Measurements from ENCODE around the gene G3BP2. TPM values are rescaled to one million over a fixed set of nuclear protein-coding genes. Genes with fewer than 3 reads are reported as not detected.

G3BP2 gene
- total and polyA plus RNA-seq, 10 of the 15 experiments (the other 5 are each of a cell fraction or from before 2014, with no cell fraction given) = 22.2 to 176 (median 102) TPM

- TF ChIP-seq MEF2B (IDR thresholded peaks at IDR 0.05; ENCODE audit: partially characterized antibody, poor library complexity, severe bottlenecking) (no peak), E4F1 (IDR thresholded peaks at IDR 0.05; ENCODE audit: borderline replicate concordance, partially characterized antibody) (no peak), CHD2 (IDR thresholded peaks at IDR 0.05; ENCODE audit: borderline replicate concordance, low read depth, low read length) (peak; percentile 79; the same call in 1 of the 2 replicates), ETV6 (conservative IDR thresholded peaks at IDR 0.05 in 1 of 2, IDR thresholded peaks at IDR 0.05 in 1 of 2; ENCODE audit: borderline replicate concordance in 1 of 2, low read depth in 1 of 2) (no peak), LARP7 (IDR thresholded peaks at IDR 0.05) (no peak; the same call in 1 of the 2 replicates), SMAD5 (IDR thresholded peaks at IDR 0.05; ENCODE audit: low read depth) (no peak), CREM (IDR thresholded peaks at IDR 0.05; ENCODE audit: low read depth) (0 out of 2 replicates have a peak, but pooled peaks have one; percentile 29), RB1 (IDR thresholded peaks at IDR 0.05; ENCODE audit: borderline replicate concordance) (no peak), RAD21 (IDR thresholded peaks at IDR 0.05; ENCODE audit: insufficient read depth, low read depth, low read length) (no peak), SREBF2 (IDR thresholded peaks at IDR 0.05; ENCODE audit: low read length) (no peak), HDGF (IDR thresholded peaks at IDR 0.05) (peak; percentile 17; the same call in 1 of the 2 replicates), RFX5 (IDR thresholded peaks at IDR 0.05; ENCODE audit: low read depth, low read length) (0 out of 2 replicates have a peak, but pooled peaks have one; percentile 38), ZNF622 (IDR thresholded peaks at IDR 0.05) (no peak), MEF2A (IDR thresholded peaks at IDR 0.05; ENCODE audit: insufficient read depth, low read depth, low read length) (no peak), GABPA (IDR thresholded peaks at IDR 0.05; ENCODE audit: low read depth) (0 out of 2 replicates have a peak, but pooled peaks have one; percentile 36), ASH2L (IDR thresholded peaks at IDR 0.05; ENCODE audit: borderline replicate concordance, low read depth) (no peak), POLR2AphosphoS5 (IDR thresholded peaks at IDR 0.05; ENCODE audit: low read length) (0 out of 2 replicates have a peak, but pooled peaks have one; percentile 34), YY1 (IDR thresholded peaks at IDR 0.05; ENCODE audit: low read depth, low read length) (peak; percentile 80), RCOR1 (conservative IDR thresholded peaks at IDR 0.05; ENCODE audit: low read depth, low read length) (no peak), CBX3 (IDR thresholded peaks at IDR 0.05; ENCODE audit: borderline replicate concordance, low read depth) (no peak)
- TF ChIP-seq, protein P1, sequence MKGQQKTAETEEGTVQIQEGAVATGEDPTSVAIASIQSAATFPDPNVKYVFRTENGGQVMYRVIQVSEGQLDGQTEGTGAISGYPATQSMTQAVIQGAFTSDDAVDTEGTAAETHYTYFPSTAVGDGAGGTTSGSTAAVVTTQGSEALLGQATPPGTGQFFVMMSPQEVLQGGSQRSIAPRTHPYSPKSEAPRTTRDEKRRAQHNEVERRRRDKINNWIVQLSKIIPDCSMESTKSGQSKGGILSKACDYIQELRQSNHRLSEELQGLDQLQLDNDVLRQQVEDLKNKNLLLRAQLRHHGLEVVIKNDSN (IDR thresholded peaks at IDR 0.05; ENCODE audit: borderline replicate concordance, extremely low read length, insufficient read depth, low read depth, low read length) = no peak
- TF ChIP-seq, protein P2, sequence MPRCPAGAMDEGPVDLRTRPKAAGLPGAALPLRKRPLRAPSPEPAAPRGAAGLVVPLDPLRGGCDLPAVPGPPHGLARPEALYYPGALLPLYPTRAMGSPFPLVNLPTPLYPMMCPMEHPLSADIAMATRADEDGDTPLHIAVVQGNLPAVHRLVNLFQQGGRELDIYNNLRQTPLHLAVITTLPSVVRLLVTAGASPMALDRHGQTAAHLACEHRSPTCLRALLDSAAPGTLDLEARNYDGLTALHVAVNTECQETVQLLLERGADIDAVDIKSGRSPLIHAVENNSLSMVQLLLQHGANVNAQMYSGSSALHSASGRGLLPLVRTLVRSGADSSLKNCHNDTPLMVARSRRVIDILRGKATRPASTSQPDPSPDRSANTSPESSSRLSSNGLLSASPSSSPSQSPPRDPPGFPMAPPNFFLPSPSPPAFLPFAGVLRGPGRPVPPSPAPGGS (IDR thresholded peaks at IDR 0.05; ENCODE audit: borderline replicate concordance, insufficient read depth, low read depth, low read length, poor library complexity, severe bottlenecking) = no peak
- TF ChIP-seq, protein P3, sequence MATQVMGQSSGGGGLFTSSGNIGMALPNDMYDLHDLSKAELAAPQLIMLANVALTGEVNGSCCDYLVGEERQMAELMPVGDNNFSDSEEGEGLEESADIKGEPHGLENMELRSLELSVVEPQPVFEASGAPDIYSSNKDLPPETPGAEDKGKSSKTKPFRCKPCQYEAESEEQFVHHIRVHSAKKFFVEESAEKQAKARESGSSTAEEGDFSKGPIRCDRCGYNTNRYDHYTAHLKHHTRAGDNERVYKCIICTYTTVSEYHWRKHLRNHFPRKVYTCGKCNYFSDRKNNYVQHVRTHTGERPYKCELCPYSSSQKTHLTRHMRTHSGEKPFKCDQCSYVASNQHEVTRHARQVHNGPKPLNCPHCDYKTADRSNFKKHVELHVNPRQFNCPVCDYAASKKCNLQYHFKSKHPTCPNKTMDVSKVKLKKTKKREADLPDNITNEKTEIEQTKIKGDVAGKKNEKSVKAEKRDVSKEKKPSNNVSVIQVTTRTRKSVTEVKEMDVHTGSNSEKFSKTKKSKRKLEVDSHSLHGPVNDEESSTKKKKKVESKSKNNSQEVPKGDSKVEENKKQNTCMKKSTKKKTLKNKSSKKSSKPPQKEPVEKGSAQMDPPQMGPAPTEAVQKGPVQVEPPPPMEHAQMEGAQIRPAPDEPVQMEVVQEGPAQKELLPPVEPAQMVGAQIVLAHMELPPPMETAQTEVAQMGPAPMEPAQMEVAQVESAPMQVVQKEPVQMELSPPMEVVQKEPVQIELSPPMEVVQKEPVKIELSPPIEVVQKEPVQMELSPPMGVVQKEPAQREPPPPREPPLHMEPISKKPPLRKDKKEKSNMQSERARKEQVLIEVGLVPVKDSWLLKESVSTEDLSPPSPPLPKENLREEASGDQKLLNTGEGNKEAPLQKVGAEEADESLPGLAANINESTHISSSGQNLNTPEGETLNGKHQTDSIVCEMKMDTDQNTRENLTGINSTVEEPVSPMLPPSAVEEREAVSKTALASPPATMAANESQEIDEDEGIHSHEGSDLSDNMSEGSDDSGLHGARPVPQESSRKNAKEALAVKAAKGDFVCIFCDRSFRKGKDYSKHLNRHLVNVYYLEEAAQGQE (IDR thresholded peaks at IDR 0.05; ENCODE audit: low read depth, low read length) = no peak
Measured at GRCh38 chr4:75672461-75673026, 667 bp downstream of the G3BP2 start (continued).
